HepG2 (cell line): ENCODE data around the gene CST5. TPM values are rescaled to one million over a fixed set of nuclear protein-coding genes. Genes with fewer than 3 reads are reported as not detected.

Experiments used
- ATAC-seq: fragments of 200-7000 bp; cut with Tn5 transposase; 3 replicates; pipeline ENCODE4 v1.9.1; 2020; ENCODE audit warnings: mild to moderate bottlenecking, moderate library complexity
- BruUV-seq: library from RNA; stranded (reverse); fragments of 400-500 nt; replicated peaks from 2 replicates; lab custom pipeline; 2021; lab: Mats Ljungman, UMichigan
- CTCF ChIA-PET: fragments of 300-600 bp; formaldehyde crosslinking; extraction: SDS; loops from one replicate; lab custom pipeline; 2021; ENCODE audit warnings: low total read pairs, inconsistent platforms, low intra/inter-chr PET ratio; lab: Yijun Ruan, JAX
- POLR2A ChIA-PET: fragments of 350-600 bp; sonication (Branson Sonifier 250); formaldehyde crosslinking; loops from one replicate; lab custom pipeline; 2020; ENCODE audit warnings: antibody characterized with exemption, inconsistent platforms; lab: Yijun Ruan, JAX
- DNase-seq: peaks from one replicate; pipeline ENCODE4 v3.0.0-alpha.2; 2015; ENCODE audit warnings: low spot score
- FAIRE-seq: peaks from 3 replicates; lab custom pipeline; 2011; peaks lifted over from hg19 to GRCh38; lab: Jason Lieb, UNC
- H2AFZ ChIP-seq: one replicate; pipeline ENCODE4 v1.6.1; 2011; ENCODE audit warnings: low read length, inconsistent platforms
- H3K27ac ChIP-seq: fragments of 300-600 bp; 3 replicates; pipeline ENCODE4 v1.8.0; 2011; ENCODE audit warnings: mixed run types, mild to moderate bottlenecking, mixed read lengths, low read length, inconsistent platforms; ENCODE audit not compliant: insufficient read depth; ENCODE audit errors: extremely low read length
- H3K27me3 ChIP-seq, 2 experiments: fragments of 200-600 bp in 1 of 2; 2 replicates in 1 of 2; 3 replicates in 1 of 2; pipeline versions ENCODE4 v1.6.0 to v1.8.0; 2011; ENCODE audit warnings: low read length in 2 of 2, mild to moderate bottlenecking in 2 of 2, moderate library complexity in 2 of 2, inconsistent platforms in 1 of 2; ENCODE audit not compliant: insufficient read depth in 2 of 2, control insufficient read depth in 1 of 2
- H3K36me3 ChIP-seq, 2 experiments: fragments of 200-600 bp in 1 of 2; replicated peaks in 1 of 2; 2 replicates in 1 of 2; 3 replicates in 1 of 2; pipeline versions ENCODE4 v1.5.1 to v1.8.0; 2011; ENCODE audit warnings: low read length in 2 of 2, inconsistent platforms in 1 of 2; ENCODE audit not compliant: insufficient read depth in 2 of 2, control insufficient read depth in 1 of 2
- H3K4me1 ChIP-seq: 2 replicates; pipeline ENCODE4 v1.5.1; 2012; ENCODE audit warnings: low read length, inconsistent platforms; ENCODE audit not compliant: insufficient read depth
- H3K4me2 ChIP-seq: 2 replicates; pipeline ENCODE4 v1.6.0; 2011; ENCODE audit warnings: low read depth, low read length, inconsistent platforms
- H3K4me3 ChIP-seq, 3 experiments: fragments of 200-600 bp in 1 of 3; sonication (generic), shearing (Covaris generic) in 1 of 3; replicated peaks in 1 of 3; 2 replicates each; pipeline ENCODE4 v1.5.1; 2011 to 2016; ENCODE audit warnings: low read length in 3 of 3, inconsistent platforms in 2 of 3, low read depth in 2 of 3, mild to moderate bottlenecking in 2 of 3, control low read depth in 1 of 3, mixed read lengths in 1 of 3; ENCODE audit not compliant: insufficient read depth in 1 of 3
- H3K79me2 ChIP-seq: one replicate; pipeline ENCODE4 v1.6.1; 2011; ENCODE audit warnings: low read length, inconsistent platforms; ENCODE audit not compliant: insufficient read depth
- H3K9ac ChIP-seq: 2 replicates; pipeline ENCODE4 v1.6.0; 2011; ENCODE audit warnings: mild to moderate bottlenecking, low read depth, low read length, inconsistent platforms; ENCODE audit not compliant: insufficient read depth
- H3K9me3 ChIP-seq: 2 replicates; pipeline ENCODE4 v1.5.1; 2012; ENCODE audit warnings: mild to moderate bottlenecking, low read length
- H4K20me1 ChIP-seq: 2 replicates; pipeline ENCODE4 v1.6.0; 2011; ENCODE audit warnings: inconsistent platforms, mild to moderate bottlenecking, low read length, moderate library complexity; ENCODE audit not compliant: insufficient read depth
- BORCS8-MEF2B ChIP-seq: sonication (generic); formaldehyde crosslinking; IDR thresholded peaks from 2 replicates; pipeline ENCODE4 v1.8.0; 2022; ENCODE audit warnings: mild to moderate bottlenecking, missing genetic modification reagents
- FIP1L1 ChIP-seq: fragments of 200-400 bp; formaldehyde crosslinking; IDR thresholded peaks from 2 replicates; pipeline ENCODE4 v1.6.1; 2018; ENCODE audit warnings: low read depth, mild to moderate bottlenecking, low read length, moderate library complexity, borderline replicate concordance; ENCODE audit not compliant: insufficient read depth
- FOSL1 ChIP-seq: sonication (generic); formaldehyde crosslinking; IDR thresholded peaks from 2 replicates; pipeline ENCODE4 v1.9.0; 2021; ENCODE audit warnings: missing genetic modification reagents, borderline replicate concordance
- KAT8 ChIP-seq: IDR thresholded peaks from 2 replicates; pipeline ENCODE4 v1.6.1; 2016; ENCODE audit warnings: missing genetic modification reagents, missing compliant biosample characterization
- KLF6 ChIP-seq: IDR thresholded peaks from 2 replicates; pipeline ENCODE4 v1.8.0; 2016; ENCODE audit warnings: missing biosample characterization, missing genetic modification reagents
- MXD4 ChIP-seq: IDR thresholded peaks from 2 replicates; pipeline ENCODE4 v1.6.1; 2016; ENCODE audit warnings: mild to moderate bottlenecking, missing biosample characterization, missing genetic modification reagents
- NCOR1 ChIP-seq: fragments of 200-600 bp; sonication (generic); IDR thresholded peaks from 2 replicates; pipeline ENCODE4 v1.7.0; 2017; ENCODE audit warnings: antibody characterized with exemption, low read length, borderline replicate concordance
- REL ChIP-seq: sonication (generic); formaldehyde crosslinking; conservative IDR thresholded peaks from 2 replicates; pipeline ENCODE4 v1.8.0; 2022; ENCODE audit warnings: mild to moderate bottlenecking, missing genetic modification reagents, moderate library complexity
- SP1 ChIP-seq, 2 experiments: fragments of 450-650 bp in 1 of 2; sonication (generic) in 1 of 2; formaldehyde crosslinking in 1 of 2; IDR thresholded peaks; 2 replicates each; pipeline versions ENCODE4 v1.4.0 to v1.6.1; 2016 to 2020; ENCODE audit warnings: missing genetic modification reagents in 1 of 2
- SPEN ChIP-seq: sonication (generic); formaldehyde crosslinking; IDR thresholded peaks from 2 replicates; pipeline ENCODE4 v1.5.1; 2020; ENCODE audit warnings: low read depth, mild to moderate bottlenecking, missing genetic modification reagents
- TEF ChIP-seq: sonication (generic); formaldehyde crosslinking; IDR thresholded peaks from 2 replicates; pipeline ENCODE4 v1.5.0; 2020; ENCODE audit warnings: missing genetic modification reagents
- TFDP1 ChIP-seq: IDR thresholded peaks from 2 replicates; pipeline ENCODE4 v1.6.1; 2016; ENCODE audit warnings: missing compliant biosample characterization, missing genetic modification reagents, borderline replicate concordance
- ZBTB7A ChIP-seq: sonication (generic); formaldehyde crosslinking; IDR thresholded peaks from 2 replicates; pipeline ENCODE4 v1.8.0; 2022; ENCODE audit warnings: mild to moderate bottlenecking, missing genetic modification reagents
- ZFX ChIP-seq: sonication (generic); formaldehyde crosslinking; IDR thresholded peaks from 2 replicates; pipeline ENCODE4 v1.4.0; 2020; ENCODE audit warnings: mild to moderate bottlenecking, low read depth, missing genetic modification reagents, moderate library complexity
- ZKSCAN5 ChIP-seq: sonication (generic); formaldehyde crosslinking; IDR thresholded peaks from 2 replicates; pipeline ENCODE4 v1.5.1; 2020; ENCODE audit warnings: mild to moderate bottlenecking, missing genetic modification reagents
- ZNF235 ChIP-seq: sonication (generic); formaldehyde crosslinking; IDR thresholded peaks from 2 replicates; pipeline ENCODE4 v1.8.1; 2023; ENCODE audit warnings: mild to moderate bottlenecking, missing genetic modification reagents, borderline replicate concordance
- ZNF350 ChIP-seq: sonication (generic); formaldehyde crosslinking; IDR thresholded peaks from 2 replicates; pipeline ENCODE4 v1.4.0; 2020; ENCODE audit warnings: mild to moderate bottlenecking, low read depth, missing genetic modification reagents, borderline replicate concordance
- ZNF597 ChIP-seq: sonication (generic); formaldehyde crosslinking; IDR thresholded peaks from 2 replicates; pipeline ENCODE4 v1.5.0; 2020; ENCODE audit warnings: missing genetic modification reagents
- ZNF598 ChIP-seq: sonication (generic); formaldehyde crosslinking; IDR thresholded peaks from 2 replicates; pipeline ENCODE4 v1.5.1; 2020; ENCODE audit warnings: mild to moderate bottlenecking, missing genetic modification reagents, borderline replicate concordance
- ZNF788 ChIP-seq: sonication (generic); formaldehyde crosslinking; IDR thresholded peaks from 2 replicates; pipeline ENCODE4 v1.5.0; 2020; ENCODE audit warnings: mild to moderate bottlenecking, missing genetic modification reagents, borderline replicate concordance
- ZXDC ChIP-seq: sonication (generic); formaldehyde crosslinking; IDR thresholded peaks from 2 replicates; pipeline ENCODE4 v1.5.0; 2020; ENCODE audit warnings: mild to moderate bottlenecking, missing genetic modification reagents
- WGBS: methylation state at CpG from one replicate; pipeline ENCODE4 v1.1.6; 2017; ENCODE audit warnings: low lambda C conversion rate; 5-methylcytosine and 5-hydroxymethylcytosine counted together
- in situ Hi-C: cut with HindIII; loops from 2 replicates; pipeline ENCODE4 v1.10.0; 2017; ENCODE audit warnings: low pct_unique_long_range_greater_than_20kb; ENCODE audit not compliant: extremely low pct_ligation_motif_present
- intact Hi-C: fragments of 100-400 bp; cut with micrococcal nuclease; formaldehyde crosslinking; loops from one replicate; pipeline ENCODE4 v1.10.0; 2022; ENCODE audit not compliant: unreplicated experiment
- polyA plus RNA-seq, 8 experiments: library from polyadenylated mRNA; depleted of rRNA in 3 of 8; stranded (reverse) in 7 of 8; unstranded in 1 of 8; fragments of >200 nt; fragmentation: Illumina TruSeq in 4 of 8; extraction: Trizol in 4 of 8; gene quantifications; 2 replicates each; pipeline versions ENCODE4 v1.2.1 to v1.2.3, GENCODE V29; 2011 to 2016; ENCODE audit warnings: low read depth in 4 of 8, missing spikeins in 1 of 8, mixed read lengths in 1 of 8; ENCODE audit not compliant: insufficient read depth in 1 of 8
- total RNA-seq, 5 experiments: library from RNA; depleted of rRNA; stranded (reverse); fragments of >200 nt; fragmentation: Illumina TruSeq; extraction: Trizol; gene quantifications; 2 replicates each; pipeline ENCODE4 v1.2.3, GENCODE V29; 2016; ENCODE audit warnings: low read depth in 1 of 5

CST5 gene
- total and polyA plus RNA-seq, 2 of the 13 experiments (the other 11 are each of a cell fraction or from before 2014, with no cell fraction given) = 0.16 TPM; not detected in 1

- in situ Hi-C loops (no loop called here), intact Hi-C loops (no loop called here)
- H3K9me3 ChIP-seq = no peaks in the 10 kb centered on the region
- no peak for FAIRE-seq
- no peaks in the 10 kb centered on the region for H3K36me3 ChIP-seq
- WGBS = 34% methylated on average over 4 of the region's 4 CpGs
- H3K9ac ChIP-seq = no peak overlapping the region
- H3K4me3 ChIP-seq = no peak overlapping the region
- 0 out of 5 replicates have a peak, but pooled peaks cover 0 to 4% of the 10 kb centered on the region in 2 experiments for H3K27me3 ChIP-seq
- peak; percentile 21 for ATAC-seq
- no peak overlapping the region for H2AFZ ChIP-seq
- no TSS peak for BruUV-seq
- ChIA-PET POLR2A (no interaction called here), CTCF (no interaction called here)
- no peak overlapping the region for H3K27ac ChIP-seq
- DNase-seq = no peak
- no peaks in the 10 kb centered on the region for H4K20me1 ChIP-seq
- no peak overlapping the region for H3K4me2 ChIP-seq
- no peaks in the 10 kb centered on the region for H3K79me2 ChIP-seq
- peaks cover 24% of the 10 kb centered on the region for H3K4me1 ChIP-seq
- no peak for TF ChIP-seq ZXDC (CRISPR knock-in tag)
- TF ChIP-seq NCOR1 = 0 out of 2 replicates have a peak, but pooled peaks have one; percentile 6
- TF ChIP-seq ZNF235 = no peak
- no peak for TF ChIP-seq KLF6
- no peak for TF ChIP-seq SP1 (IDR thresholded peaks at IDR 0.05)
- no peak for TF ChIP-seq SP1 (CRISPR knock-in tag; IDR thresholded peaks at IDR 0.05)
- no peak for TF ChIP-seq TFDP1 (CRISPR knock-in tag)
- TF ChIP-seq ZKSCAN5 = no peak
- no peak for TF ChIP-seq KAT8 (CRISPR knock-in tag)
- no peak for TF ChIP-seq ZFX (CRISPR knock-in tag)
- TF ChIP-seq ZNF788 (CRISPR knock-in tag) = no peak
- TF ChIP-seq BORCS8-MEF2B (CRISPR knock-in tag) = no peak
- TF ChIP-seq TEF (CRISPR knock-in tag) = no peak
- TF ChIP-seq SPEN (CRISPR knock-in tag) = no peak
- TF ChIP-seq FIP1L1 = no peak
- TF ChIP-seq FOSL1 (CRISPR knock-in tag) = no peak
- no peak for TF ChIP-seq MXD4 (CRISPR knock-in tag)
- TF ChIP-seq ZNF598 (CRISPR knock-in tag) = no peak
- TF ChIP-seq ZNF350 (CRISPR knock-in tag) = no peak
- TF ChIP-seq ZNF597 = no peak
- TF ChIP-seq ZBTB7A (CRISPR knock-in tag) = no peak
- TF ChIP-seq REL (CRISPR knock-in tag) = no peak
Observed at GRCh38 chr20:23880417-23880816, 869 bp upstream of the CST5 start.
